Brain microvascular endothelial cell (primary cell): Measurements from ENCODE around the gene BCAS1.

ENCODE experiments used
- DNase-seq: peaks from one replicate; pipeline ENCODE4 v3.0.0-alpha.2; 2020
- H3K27ac ChIP-seq: fragments of 250-450 bp; sonication (Bioruptor Pico); 2 replicates; pipeline ENCODE4 v1.5.1; 2020; ENCODE audit warnings: mild to moderate bottlenecking, moderate library complexity
- H3K27me3 ChIP-seq: fragments of 250-450 bp; sonication (Bioruptor Pico); replicated peaks from 2 replicates; pipeline ENCODE4 v1.5.1; 2020; ENCODE audit warnings: mild to moderate bottlenecking
- H3K36me3 ChIP-seq: fragments of 250-450 bp; sonication (Bioruptor Pico); replicated peaks from 2 replicates; pipeline ENCODE4 v1.5.1; 2020; ENCODE audit warnings: mild to moderate bottlenecking
- H3K4me3 ChIP-seq: 2 replicates; pipeline ENCODE4 v1.5.1; 2011; ENCODE audit warnings: low read depth, mild to moderate bottlenecking, control low read depth, low read length, moderate library complexity
- in situ Hi-C: cut with HindIII; loops from 2 replicates; pipeline ENCODE4 v1.10.0; 2017; ENCODE audit warnings: low sequenced_read_pairs, low pct_ligation_motif_present
- TF ChIP-seq, protein P1 (sequence below): IDR thresholded peaks from 2 replicates; pipeline ENCODE4 v1.5.1; 2011; ENCODE audit warnings: low read depth, mild to moderate bottlenecking, moderate library complexity, low read length, control low read depth, inconsistent platforms; ENCODE audit errors: missing control alignments

The BCAS1 gene

DNA sequence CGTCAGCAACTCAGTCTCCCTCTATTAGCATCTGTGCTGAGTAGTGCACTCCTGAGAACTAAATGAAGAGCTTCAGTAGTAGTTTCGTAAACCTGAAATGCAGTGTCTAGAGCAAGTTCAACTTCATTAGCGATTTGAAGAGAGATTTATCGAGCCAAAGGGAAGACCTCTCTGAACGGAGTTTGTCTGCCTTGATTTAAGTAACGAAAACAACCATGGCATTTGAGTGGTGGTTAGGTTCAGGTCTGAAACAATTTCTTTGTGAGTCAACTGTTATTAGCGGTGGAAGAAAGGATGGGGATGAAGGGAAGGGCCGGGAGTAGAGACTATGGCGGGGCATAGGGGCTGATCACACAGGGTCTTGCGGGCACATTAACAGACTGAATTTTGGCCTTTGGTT lies 150.5 kb downstream of the BCAS1 start:
- TF ChIP-seq, protein P1, sequence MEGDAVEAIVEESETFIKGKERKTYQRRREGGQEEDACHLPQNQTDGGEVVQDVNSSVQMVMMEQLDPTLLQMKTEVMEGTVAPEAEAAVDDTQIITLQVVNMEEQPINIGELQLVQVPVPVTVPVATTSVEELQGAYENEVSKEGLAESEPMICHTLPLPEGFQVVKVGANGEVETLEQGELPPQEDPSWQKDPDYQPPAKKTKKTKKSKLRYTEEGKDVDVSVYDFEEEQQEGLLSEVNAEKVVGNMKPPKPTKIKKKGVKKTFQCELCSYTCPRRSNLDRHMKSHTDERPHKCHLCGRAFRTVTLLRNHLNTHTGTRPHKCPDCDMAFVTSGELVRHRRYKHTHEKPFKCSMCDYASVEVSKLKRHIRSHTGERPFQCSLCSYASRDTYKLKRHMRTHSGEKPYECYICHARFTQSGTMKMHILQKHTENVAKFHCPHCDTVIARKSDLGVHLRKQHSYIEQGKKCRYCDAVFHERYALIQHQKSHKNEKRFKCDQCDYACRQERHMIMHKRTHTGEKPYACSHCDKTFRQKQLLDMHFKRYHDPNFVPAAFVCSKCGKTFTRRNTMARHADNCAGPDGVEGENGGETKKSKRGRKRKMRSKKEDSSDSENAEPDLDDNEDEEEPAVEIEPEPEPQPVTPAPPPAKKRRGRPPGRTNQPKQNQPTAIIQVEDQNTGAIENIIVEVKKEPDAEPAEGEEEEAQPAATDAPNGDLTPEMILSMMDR = no peak
- DNase-seq = no peak

DNA sequence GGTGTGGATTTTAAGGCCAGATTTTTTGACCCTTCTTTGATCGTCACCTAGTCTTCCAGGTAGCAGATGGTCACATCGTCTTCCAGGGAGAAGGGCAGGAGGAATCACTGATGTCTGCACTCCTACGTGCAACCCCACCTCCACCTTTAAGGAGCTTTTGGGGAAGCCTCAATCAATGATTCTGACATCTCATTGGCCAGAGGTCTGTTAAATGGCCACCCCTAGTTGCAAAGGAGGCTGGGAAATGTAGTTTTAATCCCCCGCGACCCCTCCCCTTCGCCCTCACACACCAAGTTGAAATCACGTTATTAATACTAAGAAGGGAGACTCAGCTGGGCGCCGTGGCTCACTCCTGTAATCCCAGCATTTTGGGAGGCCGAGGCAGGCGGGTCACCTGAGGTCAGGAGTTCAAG lies 151.4 kb downstream of the BCAS1 start:
- Histone ChIP-seq H3K4me3 (no peak overlapping the region), H3K27ac (no peak overlapping the region), H3K27me3 (no peaks in the 10 kb centered on the region), H3K36me3 (no peaks in the 10 kb centered on the region)
- TF ChIP-seq, protein P1 = no peak
- DNase-seq = no peak
- in situ Hi-C loops = no loop called here

More for the DNA sequence above, 150.5 kb downstream of the BCAS1 start:
- in situ Hi-C loops = no loop called here
- Histone ChIP-seq H3K4me3 (no peak overlapping the region), H3K27ac (no peak overlapping the region), H3K36me3 (no peaks in the 10 kb centered on the region), H3K27me3 (no peaks in the 10 kb centered on the region)

DNA sequence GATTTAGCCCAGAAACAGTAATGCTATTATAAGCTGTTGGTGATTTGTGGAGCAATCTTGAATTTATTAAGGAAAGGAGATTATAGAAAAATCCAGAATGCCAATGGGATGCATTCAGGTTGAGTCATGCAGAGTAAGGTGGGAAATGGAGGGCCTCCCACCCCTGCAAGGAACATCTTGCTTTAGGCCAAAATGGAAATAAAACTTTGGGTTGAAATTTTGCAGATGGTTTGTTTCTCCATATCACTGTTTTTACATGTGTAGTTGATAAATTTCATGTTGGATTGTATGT lies 152.4 kb downstream of the BCAS1 start:
- Histone ChIP-seq H3K36me3 (no peaks in the 10 kb centered on the region), H3K27ac (peak overlapping the region; percentile 84), H3K4me3 (no peak overlapping the region), H3K27me3 (no peaks in the 10 kb centered on the region)
- DNase-seq = no peak
- TF ChIP-seq, protein P1 = no peak
- in situ Hi-C loops = no loop called here

DNA sequence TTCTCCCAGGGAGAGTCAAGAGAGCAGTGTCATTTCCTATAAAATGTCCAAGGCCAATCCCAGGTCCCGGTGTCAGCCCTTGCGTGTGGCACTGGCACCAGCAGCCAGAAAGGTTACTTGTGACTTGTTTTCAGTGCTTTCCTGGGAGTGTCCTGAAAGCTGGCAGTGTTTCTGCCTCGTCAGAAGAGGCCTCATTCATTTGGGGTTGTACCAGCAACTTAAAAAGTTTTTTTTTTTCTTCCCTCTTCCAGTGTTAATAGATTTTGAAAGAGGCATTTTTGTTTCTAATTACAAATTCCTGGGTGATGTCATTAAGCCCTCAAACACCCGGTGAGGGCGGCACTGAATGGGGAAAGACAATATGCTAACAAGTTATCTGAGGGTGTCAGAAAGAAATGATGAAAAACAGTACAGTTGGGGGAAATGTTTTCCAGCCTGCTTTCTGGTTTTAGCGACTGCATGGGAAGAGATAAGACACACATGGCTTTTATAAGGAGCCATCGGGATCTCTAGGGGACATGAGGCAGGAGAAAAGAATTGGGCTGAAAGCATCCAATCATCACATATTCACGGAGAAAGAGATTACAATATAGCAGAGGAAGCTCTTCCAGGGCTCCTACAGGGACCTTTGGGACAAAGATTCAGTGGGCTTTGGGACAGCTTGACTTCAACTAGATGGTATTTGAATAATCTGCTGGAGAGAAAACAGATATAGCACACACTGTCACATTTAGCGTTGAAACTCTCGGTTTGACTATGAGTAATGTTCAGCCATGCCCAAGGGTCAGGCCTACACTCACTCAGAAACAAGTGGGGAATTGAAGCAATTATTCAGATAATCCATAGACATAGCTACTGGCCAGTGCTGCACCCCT lies 153.0 kb downstream of the BCAS1 start:
- no peaks in the 10 kb centered on the region for H3K36me3 ChIP-seq
- H3K27ac ChIP-seq = peak overlapping the region; percentile 84
- peak; percentile 63 for DNase-seq
- H3K27me3 ChIP-seq = no peaks in the 10 kb centered on the region
- no peak overlapping the region for H3K4me3 ChIP-seq
- TF ChIP-seq, protein P1 = no peak
- in situ Hi-C loops = no loop called here

DNA sequence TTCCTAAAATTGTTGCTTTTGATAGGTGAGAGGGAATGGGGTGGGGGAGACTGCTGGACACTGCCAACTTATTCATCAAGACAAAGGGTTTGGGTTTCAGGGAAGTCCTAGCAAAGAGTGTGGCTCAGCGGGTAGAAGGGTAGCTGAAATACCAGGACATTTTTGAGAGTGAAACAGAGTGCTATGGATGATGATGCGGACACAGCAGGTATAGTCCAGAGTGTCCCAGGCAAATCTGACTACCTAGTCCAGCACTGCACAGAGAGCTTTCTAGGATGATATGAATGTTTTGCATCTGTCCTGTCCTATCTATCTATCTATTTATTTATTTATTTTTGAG lies 154.3 kb downstream of the BCAS1 start:
- peak overlapping the region; percentile 84 for H3K27ac ChIP-seq
- in situ Hi-C loops = no loop called here
- no peaks in the 10 kb centered on the region for H3K36me3 ChIP-seq
- H3K4me3 ChIP-seq = no peak overlapping the region
- DNase-seq = no peak
- TF ChIP-seq, protein P1 = no peak
- H3K27me3 ChIP-seq = no peaks in the 10 kb centered on the region
